Measurements from ENCODE around the gene SCNN1B.
"Not testable (repeated sequence)": the region's sequence is repeated elsewhere in the genome, so short reads cannot be mapped to it uniquely, and the experiment has no call there.

Gene SCNN1B

DNA sequence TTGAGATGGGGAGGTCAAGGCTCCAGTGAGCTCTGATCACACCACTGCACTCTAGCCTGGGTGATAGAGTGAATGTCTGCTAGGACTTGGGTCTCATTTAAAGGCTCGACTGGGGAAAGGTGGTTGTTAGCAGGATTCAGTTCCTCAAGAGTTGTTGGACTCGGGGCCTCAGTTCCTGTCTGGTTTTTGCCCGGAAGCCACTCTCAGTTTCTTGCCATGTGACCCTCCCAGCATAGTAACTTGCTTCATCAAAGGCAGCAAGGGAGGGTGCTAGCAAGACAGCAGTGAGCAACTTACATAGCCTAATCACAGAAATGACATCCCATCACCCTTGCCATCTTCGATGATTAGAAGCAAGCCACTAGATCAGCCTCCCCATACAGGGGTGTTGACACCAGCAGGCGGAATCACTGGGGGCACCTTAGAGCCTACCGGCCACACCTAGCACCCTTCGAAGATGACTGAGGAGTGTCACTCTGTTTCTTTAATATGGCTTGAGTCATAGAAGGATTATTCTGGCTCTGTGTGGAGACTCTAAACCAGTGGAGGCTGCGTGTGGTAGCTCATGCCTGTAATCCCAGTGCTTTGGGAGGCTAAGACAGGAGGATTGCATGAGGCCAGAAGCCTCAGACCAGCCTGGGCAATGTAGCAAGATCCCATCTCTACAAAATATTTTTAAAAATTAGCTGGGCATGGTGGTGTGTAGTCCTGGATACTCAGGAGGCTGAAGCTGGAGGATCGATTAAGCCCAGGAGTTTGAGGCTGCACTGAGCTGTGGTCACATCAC, 13.2 kb upstream of the SCNN1B start:
- no peak for DNase-seq (ENCODE audit: low read depth in 2 of 2)

DNA sequence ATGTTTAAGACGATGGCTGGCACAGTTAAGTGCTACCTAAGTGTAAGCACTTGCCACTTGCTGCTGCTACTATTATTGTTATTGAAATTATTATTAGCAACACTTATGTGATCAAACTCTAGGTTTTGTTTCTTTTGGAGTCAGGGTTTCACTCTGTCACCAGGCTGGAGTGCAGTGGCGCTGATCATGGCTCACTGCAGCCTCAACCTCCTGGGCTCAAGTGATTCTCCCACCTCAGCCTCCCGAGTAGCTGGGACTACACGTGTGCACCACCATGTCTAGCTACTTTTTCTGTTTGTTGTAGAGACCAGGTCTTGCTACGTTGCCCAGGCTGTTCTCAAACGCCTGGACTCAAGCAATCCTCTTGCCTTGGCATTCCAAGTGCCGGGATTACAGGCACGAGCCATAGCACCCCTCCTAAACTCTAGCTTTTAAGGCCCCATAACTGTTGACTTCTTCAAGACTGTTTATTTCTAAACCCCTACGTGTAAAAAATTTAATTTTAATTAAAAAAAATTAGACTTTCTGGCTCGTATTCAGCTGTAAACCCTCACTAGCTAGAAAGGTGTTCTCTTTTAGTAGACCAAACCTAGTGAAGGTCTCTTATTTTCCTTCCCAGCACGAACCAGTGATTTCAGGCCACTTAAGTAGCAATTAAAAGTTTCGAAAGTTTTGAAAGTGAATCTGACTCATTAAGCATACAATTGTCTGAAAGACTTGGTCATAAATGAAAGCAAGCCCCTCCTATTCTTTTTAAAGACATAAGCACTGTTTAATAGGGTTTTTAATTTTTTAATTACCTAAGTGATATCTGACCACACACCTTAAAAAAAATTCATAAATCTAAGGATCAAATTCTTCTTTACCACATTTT, 11.7 kb upstream of the SCNN1B start:
- no peak for DNase-seq (ENCODE audit: low read depth in 2 of 2)

DNA sequence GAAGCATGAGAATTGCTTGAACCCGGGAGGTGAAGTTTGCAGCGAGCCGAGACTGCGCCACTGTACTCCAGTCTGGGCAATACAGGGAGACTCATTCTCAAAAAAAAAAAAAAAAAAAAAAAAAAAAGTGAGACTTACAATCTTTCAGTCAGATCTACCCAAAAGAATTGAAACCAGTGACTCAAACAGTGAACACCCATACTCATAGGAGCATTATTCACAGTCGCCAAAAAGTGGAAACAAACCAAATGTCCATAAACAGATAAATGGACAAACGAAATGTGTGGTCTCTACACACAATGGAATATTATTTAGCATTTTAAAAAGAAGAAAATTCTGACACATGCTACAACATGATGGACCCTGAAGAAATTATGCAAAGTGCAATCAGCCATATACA, 9.1 kb upstream of the SCNN1B start:
- no peak for DNase-seq (ENCODE audit: low read depth in 2 of 2)

DNA sequence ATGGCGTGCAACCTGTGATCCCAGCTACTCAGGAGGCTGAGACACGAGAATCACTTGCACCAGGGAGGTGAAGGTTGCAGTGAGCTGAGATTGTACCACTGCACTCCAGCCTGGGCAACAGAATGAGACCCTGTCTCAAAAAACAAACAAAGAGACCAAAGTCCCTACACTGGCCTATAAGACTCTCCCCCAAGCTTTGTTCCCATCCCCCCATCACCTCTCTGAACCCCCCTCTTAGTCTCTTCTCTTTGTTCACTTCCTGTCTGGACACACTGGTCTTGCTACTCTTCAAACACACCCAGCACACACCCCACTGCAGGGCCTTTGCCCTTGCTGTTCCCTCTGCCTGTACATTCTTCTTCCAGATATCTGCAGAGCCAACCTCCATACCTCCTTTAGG, 7.8 kb upstream of the SCNN1B start:
- no peak for DNase-seq (ENCODE audit: low read depth in 2 of 2)

DNA sequence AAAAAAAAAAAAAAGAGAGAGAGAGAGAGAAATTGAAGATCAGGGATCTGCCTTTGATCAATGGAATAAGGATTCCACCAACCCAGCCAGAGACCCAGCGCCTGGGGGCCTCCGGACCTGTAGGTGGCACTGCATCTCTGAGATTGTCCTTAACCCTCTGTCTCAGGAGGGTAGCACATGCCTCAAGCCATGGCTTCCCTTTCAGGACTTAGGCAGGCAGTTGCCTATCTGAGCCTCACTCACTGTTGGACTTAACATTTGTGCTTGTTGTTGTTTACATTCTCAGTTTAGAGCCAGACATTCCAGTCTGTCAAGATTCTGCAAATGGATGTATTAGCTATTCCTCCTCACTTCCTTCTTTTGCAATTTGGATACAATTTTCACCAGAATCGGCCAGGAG, 5.1 kb upstream of the SCNN1B start:
- DNase-seq (ENCODE audit: low read depth in 2 of 2), result no peak

DNA sequence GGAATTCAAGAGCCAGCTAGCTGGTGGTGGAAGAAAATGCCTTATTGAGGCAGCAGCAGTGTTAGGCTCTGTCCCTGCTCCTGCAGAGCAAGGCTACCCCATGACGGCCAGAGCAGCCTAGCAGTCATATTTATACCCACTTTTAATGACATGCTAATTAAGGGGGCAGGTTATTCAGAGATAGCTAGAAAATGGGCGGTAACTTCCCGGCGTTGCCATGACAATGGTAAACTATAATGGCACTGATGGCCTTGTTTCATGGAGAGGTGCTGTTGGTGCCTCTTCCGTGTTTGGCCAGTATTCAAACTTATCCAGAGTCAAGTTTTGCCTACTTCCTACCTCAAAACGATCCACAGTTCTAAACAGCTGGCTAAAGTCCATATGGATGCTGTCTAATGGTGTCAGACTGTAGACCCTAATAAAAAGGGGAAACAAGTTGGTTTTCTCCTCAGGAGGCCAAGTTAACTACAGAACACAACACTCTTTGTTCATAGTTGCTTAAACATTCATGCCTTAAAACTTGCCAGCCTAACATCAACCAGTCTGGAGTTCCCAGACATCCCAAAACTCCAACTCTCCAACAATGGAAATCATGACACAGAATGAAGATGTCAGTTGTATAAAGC, 3.7 kb upstream of the SCNN1B start:
- DNase-seq (ENCODE audit: low read depth in 2 of 2), result no peak

DNA sequence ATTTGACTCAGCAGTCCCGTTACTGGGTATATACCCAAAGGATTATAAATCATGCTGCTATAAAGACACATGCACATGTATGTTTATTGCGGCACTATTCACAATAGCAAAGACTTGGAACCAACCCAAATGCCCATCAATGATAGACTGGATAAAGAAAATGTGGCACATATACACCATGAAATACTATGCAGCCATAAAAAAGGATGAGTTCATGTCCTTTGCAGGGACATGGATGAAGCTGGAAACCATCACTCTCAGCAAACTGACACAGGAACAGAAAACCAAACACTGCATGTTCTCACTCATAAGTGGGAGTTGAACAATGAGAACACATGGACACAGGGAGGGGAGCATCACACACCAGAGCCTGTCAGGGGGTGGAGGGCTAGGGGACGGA, 2.3 kb upstream of the SCNN1B start:
- not testable (repeated sequence) for DNase-seq (ENCODE audit: low read depth in 2 of 2)

DNA sequence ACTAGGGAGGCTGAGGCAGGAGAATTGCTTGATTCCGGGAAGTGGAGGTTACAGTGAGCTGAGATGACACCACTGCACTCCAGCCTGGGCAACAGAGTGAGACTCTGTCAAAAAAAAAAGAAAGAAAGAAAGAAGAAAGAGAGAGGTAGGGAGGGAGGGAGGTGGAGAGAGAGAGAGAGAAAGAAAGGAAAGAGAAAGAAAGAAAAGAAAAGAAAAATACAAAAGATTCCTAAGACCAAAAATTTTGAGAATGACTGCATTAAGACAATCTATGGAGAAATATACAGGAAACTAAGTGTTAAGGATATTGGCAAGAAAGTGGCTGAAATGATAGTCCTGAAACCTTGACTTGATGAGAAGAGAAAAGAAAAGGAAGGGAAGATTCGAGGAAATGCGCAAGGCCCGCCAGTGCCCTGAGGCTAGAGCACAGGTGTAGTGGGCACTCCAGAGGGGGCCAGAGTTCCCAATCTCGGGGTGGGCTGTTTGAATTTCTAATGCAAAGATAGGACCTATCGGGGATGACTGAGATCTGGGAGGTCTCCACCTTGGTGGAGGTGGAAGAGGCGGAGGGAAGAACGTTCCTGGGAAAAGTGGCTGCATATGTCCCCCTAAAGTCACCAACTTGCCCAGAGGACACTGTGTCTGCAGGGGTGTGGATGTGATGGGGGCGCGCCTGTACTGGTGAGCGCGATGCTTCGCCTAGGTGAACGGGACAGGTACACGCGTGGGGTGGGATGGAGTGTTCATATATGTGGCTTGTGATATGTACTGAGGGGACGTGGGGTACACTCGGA, 654 bp upstream of the SCNN1B start:
- no peak for DNase-seq (ENCODE audit: low read depth in 2 of 2)

DNA sequence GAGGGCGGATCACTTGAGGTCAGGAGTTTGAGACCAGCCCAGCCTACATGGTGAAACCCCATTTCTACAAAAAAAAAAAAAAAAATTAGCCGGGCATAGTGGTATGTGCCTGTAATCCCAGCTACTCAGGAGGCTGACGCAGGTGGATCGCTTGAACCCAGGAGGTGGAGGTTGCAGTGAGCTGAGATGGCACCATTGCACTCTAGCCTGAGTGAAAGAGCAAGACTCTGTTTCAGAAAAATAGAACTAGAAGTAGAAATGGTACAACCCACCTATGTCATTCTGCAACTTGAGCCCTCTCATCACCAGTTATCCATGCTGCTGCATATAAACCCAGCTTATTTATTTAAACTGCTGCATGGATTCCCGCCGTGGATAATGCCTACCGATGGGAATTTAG, 1.6 kb downstream of the SCNN1B start:
- DNase-seq (ENCODE audit: low read depth in 2 of 2), result no peak

DNA sequence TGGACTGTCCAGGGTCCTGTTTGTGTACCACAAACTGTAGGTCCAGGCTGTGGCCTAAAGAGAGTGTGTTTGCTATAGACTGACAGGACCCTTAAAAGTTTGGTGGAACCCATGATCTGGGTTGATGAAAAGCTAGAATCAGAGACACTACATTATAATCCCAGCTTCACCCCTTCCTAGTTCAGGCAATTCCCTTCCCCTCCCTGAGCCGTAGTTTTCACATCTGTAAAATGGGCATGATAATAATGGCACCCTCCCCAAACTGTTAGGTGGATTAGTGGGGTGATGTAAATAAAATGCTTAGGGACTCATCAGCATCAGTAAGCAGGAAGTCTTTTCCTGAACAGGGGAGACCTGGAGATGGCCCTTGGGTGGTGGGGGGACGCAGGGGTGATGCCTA, 2.5 kb downstream of the SCNN1B start:
- DNase-seq (ENCODE audit: low read depth in 2 of 2), result no peak

DNA sequence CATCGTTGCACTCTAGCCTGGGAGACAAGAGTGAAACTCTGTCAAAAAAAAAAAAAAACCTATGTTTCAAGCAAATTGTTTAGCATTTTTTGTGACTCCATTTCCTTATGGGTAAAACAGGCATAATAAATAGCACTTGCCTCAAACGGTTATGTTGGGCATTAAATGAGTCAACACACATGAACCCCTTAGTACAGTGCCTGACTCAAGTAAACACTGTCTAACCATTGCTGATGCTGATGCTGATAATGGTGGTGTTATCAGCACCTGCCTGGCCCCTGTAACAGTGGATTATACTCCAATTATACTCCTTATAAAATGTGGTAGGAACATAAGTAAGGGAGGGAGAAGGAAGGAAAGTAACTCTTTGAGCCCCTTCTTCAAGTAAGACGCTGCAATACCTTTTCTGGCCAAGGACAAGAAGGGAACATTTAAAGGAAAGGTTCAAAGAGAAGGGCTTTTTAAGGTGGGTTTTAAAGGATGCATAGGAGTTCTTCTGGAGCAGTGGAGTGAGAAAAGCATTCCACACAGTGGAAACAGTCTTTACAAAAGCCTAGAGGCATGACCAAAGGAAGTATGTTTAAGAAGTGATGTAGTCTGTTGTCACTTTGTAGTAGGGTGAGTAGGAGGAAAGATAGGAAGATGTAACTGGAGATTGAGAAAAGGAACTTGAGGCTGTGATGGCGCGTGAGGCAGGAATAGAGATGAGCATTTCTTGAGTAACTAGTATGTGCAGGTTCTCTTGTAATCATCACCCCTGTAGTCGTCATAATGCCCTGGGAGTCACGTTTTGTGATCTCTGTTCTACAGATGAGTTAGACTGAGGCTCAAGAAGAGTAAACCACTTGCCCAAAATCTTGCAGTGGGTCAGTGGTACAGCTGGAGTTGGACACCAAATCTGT, 4.3 kb downstream of the SCNN1B start:
- no peak for DNase-seq (ENCODE audit: low read depth in 2 of 2)

DNA sequence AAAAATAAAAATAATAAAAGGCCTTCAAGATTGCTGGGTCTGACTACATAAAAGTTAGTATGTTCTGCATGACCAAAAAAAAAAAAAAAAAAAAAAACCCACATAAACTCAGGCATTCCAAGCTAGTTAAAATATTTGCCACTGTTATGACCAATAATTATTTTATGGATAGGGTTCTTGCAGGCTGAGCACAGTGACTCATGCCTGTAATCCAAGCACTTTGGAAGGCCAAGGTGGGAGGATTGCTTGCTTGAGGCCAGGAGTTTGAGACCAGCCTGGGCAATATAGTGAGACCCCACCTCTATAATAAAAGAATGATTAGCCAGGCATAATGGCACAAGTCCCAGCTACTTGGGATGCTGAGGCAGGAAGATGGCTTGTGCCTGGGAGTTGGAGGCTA, 8.1 kb downstream of the SCNN1B start:
- no peak for DNase-seq (ENCODE audit: low read depth in 2 of 2)

DNA sequence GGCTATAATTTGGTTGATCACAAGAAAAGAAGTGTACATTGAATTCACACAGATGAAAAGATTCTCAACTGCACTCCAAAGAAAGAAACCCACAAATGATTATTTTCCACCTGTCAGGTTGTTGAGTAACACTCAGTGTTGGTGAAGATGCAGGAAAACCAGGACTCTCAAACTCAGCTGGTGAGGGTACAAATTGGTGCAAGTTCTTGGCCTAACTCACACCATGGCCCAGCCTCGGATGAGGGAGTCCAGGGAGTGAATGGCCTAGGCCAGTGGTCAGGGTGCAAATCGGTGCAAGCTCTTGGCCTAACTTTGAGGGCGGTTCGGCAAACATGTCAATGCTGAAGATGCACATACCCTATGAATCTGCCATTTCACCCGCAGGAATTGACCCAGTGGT, 8.6 kb downstream of the SCNN1B start:
- no peak for DNase-seq (ENCODE audit: low read depth in 2 of 2)

DNA sequence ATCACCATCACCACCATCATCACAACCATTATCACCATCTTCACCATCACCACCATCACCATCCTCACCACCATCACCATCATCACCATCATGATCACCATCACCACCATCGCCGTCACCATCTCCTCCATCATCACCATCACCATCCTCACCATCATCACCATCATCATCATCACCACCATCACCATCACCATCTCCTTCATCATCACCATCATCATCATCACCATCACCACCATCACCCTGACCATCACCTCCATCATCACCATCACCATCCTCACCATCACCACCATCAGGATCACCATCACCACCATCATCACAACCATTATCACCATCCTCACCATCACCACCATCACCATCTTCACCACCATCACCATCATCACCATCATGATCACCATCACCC, 14.1 kb downstream of the SCNN1B start:
- DNase-seq (ENCODE audit: low read depth in 2 of 2), result no peak

DNA sequence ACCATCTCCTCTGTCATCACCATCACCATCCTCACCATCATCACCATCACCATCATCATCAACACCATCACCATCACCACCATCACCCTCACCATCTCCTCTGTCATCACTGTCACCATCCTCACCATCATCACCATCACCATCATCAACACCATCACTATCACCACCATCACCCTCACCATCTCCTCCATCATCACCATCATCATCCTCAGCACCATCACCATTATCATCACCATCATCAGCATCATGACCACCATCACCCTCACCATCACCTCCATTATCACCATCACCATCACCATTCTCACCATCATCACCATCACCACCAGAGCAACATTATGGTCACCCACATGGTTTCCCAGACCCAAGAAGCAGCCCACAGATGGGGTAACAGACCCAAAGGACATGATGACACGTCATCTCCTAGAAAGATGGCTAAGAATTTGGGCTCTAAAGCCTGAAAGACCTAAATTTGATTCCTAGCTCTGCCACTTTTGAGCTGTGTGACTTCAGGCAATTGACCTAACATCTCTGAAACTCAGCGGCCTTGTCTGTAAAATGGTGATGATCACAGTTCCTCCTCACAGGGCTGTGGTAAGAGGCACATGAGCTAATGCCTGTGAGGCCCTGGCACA, 14.6 kb downstream of the SCNN1B start:
- DNase-seq (ENCODE audit: low read depth in 2 of 2), result no peak

DNA sequence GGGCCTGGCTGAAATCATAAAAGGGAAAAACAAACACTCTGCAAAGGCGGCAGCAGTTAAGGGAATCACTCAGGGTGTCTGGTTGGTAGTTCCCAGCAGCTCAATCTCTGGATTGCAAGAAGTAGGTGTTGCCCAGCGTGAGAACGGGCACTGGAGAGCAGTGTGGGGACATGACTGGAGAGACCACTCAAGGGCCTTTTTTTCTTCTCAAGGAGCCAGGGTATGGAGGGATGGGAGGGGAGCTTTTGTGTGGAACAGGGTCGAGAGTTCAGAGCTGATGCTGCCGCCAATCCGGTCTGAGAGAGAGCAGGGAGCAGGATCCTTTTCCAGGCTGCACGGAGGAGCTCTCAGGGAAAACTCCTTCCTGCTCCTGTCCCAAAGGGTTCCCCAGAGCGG, 15.2 kb downstream of the SCNN1B start:
- no peak for DNase-seq (ENCODE audit: low read depth in 2 of 2)

DNA sequence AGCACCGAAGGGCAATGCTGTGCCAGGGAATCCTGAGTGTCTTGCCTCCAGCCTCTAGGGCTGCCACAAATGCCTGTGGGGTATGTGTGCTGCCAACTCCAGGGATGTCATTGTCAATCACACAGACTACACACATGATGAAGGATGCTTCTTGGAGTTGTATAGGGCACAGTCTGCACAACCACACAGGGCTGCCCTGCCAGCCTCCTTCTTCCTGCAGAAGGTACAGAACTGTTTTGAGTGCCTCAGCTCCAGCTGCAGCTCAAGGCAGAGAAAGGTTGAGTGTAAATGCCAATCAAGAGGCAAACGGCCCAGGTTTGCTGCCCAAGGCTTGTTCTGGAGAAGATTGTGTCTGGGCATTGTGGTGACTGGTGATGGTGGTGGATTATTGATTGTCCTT, 15.6 kb downstream of the SCNN1B start:
- no peak for DNase-seq (ENCODE audit: low read depth in 2 of 2)

DNA sequence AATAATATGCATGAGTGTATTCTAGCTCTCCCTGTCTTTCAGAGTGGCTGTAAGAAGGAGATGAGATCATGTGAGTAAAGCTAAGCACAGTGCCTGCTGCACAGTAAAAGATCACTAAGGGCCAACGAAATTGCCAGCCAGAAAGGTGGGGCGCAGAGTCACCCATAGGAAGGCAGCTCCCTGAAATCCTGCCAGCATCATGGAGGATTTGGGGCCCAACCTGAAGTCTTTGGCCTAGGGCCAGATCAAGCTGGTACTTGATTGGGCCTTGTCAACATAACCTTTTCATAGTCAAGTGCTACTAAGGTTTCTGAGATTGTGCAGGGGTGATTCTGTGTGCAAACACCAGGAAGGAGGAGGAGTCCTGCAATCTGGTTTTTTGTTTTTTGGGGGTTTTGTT, 16.5 kb downstream of the SCNN1B start:
- no peak for DNase-seq (ENCODE audit: low read depth in 2 of 2)

DNA sequence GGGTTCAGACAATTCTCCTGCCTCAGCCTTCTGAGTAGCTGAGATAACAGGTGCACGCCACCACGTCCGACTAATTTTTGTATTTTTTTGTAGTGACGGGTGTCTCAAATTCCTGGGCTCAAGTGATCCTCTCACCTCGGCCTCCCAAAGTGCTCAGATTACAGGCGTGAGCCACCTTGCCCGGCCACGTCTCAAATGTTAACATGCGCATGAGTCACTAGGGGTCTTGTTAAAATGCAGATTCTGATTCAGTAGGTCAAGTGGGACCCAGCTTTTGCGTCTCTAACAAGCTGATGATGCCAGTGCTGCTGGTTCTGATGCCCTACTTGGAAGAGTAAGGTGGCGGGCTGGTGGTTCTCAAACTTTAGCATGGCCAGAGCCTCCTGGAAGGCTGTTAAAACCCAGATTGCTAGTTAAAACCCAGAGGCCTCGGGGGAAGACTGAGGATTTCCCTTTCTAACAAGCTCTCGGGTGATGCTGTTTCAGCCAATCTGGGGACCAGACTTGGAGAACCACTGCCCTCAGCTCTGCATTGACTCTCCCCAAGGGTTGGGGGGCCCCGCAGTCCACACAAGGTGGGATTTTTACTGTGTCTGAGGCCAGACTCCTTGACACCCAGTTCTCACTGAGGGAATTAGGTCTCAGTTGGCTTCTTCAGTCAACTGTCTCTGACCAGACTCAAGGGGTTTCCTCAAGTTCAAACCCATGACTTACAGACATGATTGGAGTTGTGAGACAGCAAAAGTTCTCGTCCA, 17.9 kb downstream of the SCNN1B start:
- DNase-seq (ENCODE audit: low read depth in 2 of 2), result no peak

DNA sequence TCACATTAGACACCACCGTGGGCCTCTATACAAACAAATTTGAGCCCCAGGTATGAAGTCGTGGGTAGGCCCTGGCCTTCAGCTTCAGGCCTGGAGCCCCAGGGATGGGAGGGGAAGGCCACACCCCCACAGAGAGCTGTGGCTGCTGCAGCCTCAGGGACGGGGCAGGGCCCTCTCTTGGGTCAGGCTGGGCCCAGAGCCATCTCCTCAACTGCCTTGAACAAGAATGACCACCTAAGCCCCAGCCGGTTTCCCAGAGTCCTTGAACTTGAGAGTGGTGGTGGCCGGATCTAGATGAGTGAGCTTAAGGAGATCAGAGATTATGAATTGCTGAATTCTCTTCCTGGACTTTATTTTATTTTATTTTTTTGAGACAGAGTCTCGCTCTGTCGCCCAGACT, 18.6 kb downstream of the SCNN1B start:
- no peak for DNase-seq (ENCODE audit: low read depth in 2 of 2)
